Measurements from ENCODE around the gene ADAMTSL1. TPM values are rescaled to one million over a fixed set of nuclear protein-coding genes. Genes with fewer than 3 reads are reported as not detected.

ADAMTSL1 gene
- total RNA-seq, 1 experiment from 2014 or later, result 1.2 TPM

GRCh38 chr9:18482371-18482770 lies 8.4 kb downstream of the ADAMTSL1 start:
- TF ChIP-seq, protein P1, sequence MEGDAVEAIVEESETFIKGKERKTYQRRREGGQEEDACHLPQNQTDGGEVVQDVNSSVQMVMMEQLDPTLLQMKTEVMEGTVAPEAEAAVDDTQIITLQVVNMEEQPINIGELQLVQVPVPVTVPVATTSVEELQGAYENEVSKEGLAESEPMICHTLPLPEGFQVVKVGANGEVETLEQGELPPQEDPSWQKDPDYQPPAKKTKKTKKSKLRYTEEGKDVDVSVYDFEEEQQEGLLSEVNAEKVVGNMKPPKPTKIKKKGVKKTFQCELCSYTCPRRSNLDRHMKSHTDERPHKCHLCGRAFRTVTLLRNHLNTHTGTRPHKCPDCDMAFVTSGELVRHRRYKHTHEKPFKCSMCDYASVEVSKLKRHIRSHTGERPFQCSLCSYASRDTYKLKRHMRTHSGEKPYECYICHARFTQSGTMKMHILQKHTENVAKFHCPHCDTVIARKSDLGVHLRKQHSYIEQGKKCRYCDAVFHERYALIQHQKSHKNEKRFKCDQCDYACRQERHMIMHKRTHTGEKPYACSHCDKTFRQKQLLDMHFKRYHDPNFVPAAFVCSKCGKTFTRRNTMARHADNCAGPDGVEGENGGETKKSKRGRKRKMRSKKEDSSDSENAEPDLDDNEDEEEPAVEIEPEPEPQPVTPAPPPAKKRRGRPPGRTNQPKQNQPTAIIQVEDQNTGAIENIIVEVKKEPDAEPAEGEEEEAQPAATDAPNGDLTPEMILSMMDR (conservative IDR thresholded peaks at IDR 0.05), result no peak

More at GRCh38 chr9:18482371-18482770, 8.4 kb downstream of the ADAMTSL1 start:
- Histone ChIP-seq H2BK15ac (ENCODE audit: low read depth, low read length) (no peak overlapping the region), H3K4ac (ENCODE audit: low read depth, low read length) (no peak overlapping the region), H4K91ac (ENCODE audit: insufficient read length, low read depth, low read length) (no peak overlapping the region), H2AFZ (ENCODE audit: low read length) (no peak overlapping the region), H2BK20ac (ENCODE audit: low read depth, low read length, poor library complexity, severe bottlenecking) (no peak overlapping the region), H3K27ac (ENCODE audit: insufficient read length, low read depth, low read length) (no peak overlapping the region), H3K4me1 (ENCODE audit: insufficient read depth, low read length) (no peaks in the 10 kb centered on the region), H3K4me2 (ENCODE audit: insufficient read depth, insufficient read length, low read length) (no peak overlapping the region), H2BK5ac (ENCODE audit: insufficient read length, low read length) (no peak overlapping the region), H3K14ac (ENCODE audit: insufficient read depth, low read length) (no peak overlapping the region), H3K27me3 (ENCODE audit: insufficient read depth, low read length) (no peaks in the 10 kb centered on the region), H3K9ac (ENCODE audit: extremely low read depth, insufficient read length, low read length) (no peak overlapping the region), H3K9me3 (ENCODE audit: control insufficient read depth, low read depth, low read length) (no peaks in the 10 kb centered on the region), H2AK5ac (ENCODE audit: insufficient read length, low read length) (no peak overlapping the region), H2BK120ac (ENCODE audit: low read depth, low read length, poor library complexity, severe bottlenecking) (no peak overlapping the region), H3K23ac (ENCODE audit: insufficient read length, low read depth, low read length) (no peak overlapping the region), H4K20me1 (ENCODE audit: control insufficient read depth, insufficient read depth, insufficient read length) (no peaks in the 10 kb centered on the region), H4K5ac (ENCODE audit: insufficient read length, low read depth, low read length) (no peak overlapping the region), H4K8ac (replicated peaks; ENCODE audit: insufficient read length, low read depth, low read length) (no peak overlapping the region), H3K79me2 (ENCODE audit: insufficient read depth, low read length) (no peaks in the 10 kb centered on the region), H3K18ac (ENCODE audit: insufficient read length, low read depth, low read length) (no peak overlapping the region), H3K56ac (ENCODE audit: insufficient read length, low read depth, low read length) (no peak overlapping the region), H3K79me1 (ENCODE audit: insufficient read depth, low read depth, low read length, poor library complexity, severe bottlenecking) (no peaks in the 10 kb centered on the region), H3K23me2 (ENCODE audit: insufficient read length, low read depth, low read length, poor library complexity, severe bottlenecking) (no peaks in the 10 kb centered on the region), H2BK12ac (ENCODE audit: insufficient read length, low read depth, low read length) (no peak overlapping the region), H3T11ph (ENCODE audit: low read length) (no peak overlapping the region)
- H3K27me3 Mint-ChIP-seq (ENCODE audit: low read depth), result no peaks in the 10 kb centered on the region
- H3K36me3 Mint-ChIP-seq (ENCODE audit: insufficient read depth in 1 of 3, low read depth in 3 of 3), result no peaks in the 10 kb centered on the region
- no peak overlapping the region for H3K27ac Mint-ChIP-seq
- no peak overlapping the region for H3K4me3 Mint-ChIP-seq
- no peaks in the 10 kb centered on the region; a peak in 1 of 5 replicates for H3K9me3 Mint-ChIP-seq
- WGBS (ENCODE audit: extremely low coverage, insufficient read length, low lambda C conversion rate), result no CpG with 5 or more reads among the region's 2 CpGs
- peaks cover 7 to 20% of the 10 kb centered on the region in 2 experiments for H3K4me1 Mint-ChIP-seq
- DNase-seq, result no peak

Data from H9 (cell line).